IMR-90 (cell line): Measurements from ENCODE around the gene GLIS1. TPM values are rescaled to one million over a fixed set of nuclear protein-coding genes. Genes with fewer than 3 reads are reported as not detected.
A peak's percentile ranks its signal among the peaks of the same experiment; 100 is the strongest.

ENCODE experiments used
- ATAC-seq: fragments of 200-7000 bp; cut with Tn5 transposase; 2 replicates; pipeline ENCODE4 v1.9.1; 2020; ENCODE audit warnings: low read depth, mild to moderate bottlenecking, moderate library complexity
- BruUV-seq: library from RNA; stranded (reverse); fragments of 400-500 nt; replicated peaks from 2 replicates; lab custom pipeline; 2021; lab: Mats Ljungman, UMichigan
- CTCF ChIA-PET: fragments of 300-600 bp; formaldehyde crosslinking; extraction: SDS; loops from one replicate; lab custom pipeline; 2021; ENCODE audit warnings: antibody characterized with exemption; lab: Yijun Ruan, JAX
- POLR2A ChIA-PET: fragments of 300-600 bp; sonication (Branson Sonifier 250); formaldehyde crosslinking; loops from one replicate; lab custom pipeline; 2022; ENCODE audit warnings: antibody characterized with exemption; ENCODE audit not compliant: unreplicated experiment; lab: Charles Lee
- DNase-seq: peaks from one replicate; pipeline ENCODE4 v3.0.0; 2013
- H2AFZ ChIP-seq: replicated peaks from 2 replicates; pipeline ENCODE3; 2013; ENCODE audit warnings: low read length, mild to moderate bottlenecking; ENCODE audit not compliant: poor library complexity
- H2AK5ac ChIP-seq: 2 replicates; pipeline ENCODE4 v1.6.1; 2013; ENCODE audit warnings: low read depth, low read length, inconsistent platforms
- H2AK9ac ChIP-seq: replicated peaks from 2 replicates; pipeline ENCODE3; 2013; ENCODE audit warnings: mild to moderate bottlenecking, low read depth, low read length, moderate library complexity; ENCODE audit not compliant: poor library complexity
- H2BK120ac ChIP-seq: 2 replicates; pipeline ENCODE4 v1.6.1; 2013; ENCODE audit warnings: low read depth, low read length, inconsistent platforms
- H2BK15ac ChIP-seq: 3 replicates; pipeline ENCODE4 v1.6.1; 2013; ENCODE audit warnings: low read depth, low read length, inconsistent platforms
- H2BK20ac ChIP-seq: 2 replicates; pipeline ENCODE4 v1.6.1; 2013; ENCODE audit warnings: low read depth, mild to moderate bottlenecking, inconsistent platforms, low read length, moderate library complexity
- H2BK5ac ChIP-seq: 2 replicates; pipeline ENCODE4 v1.6.1; 2013; ENCODE audit warnings: mild to moderate bottlenecking, low read depth, low read length, inconsistent platforms; ENCODE audit not compliant: poor library complexity, severe bottlenecking
- H3K14ac ChIP-seq: replicated peaks from 2 replicates; pipeline ENCODE4 v1.6.1; 2013; ENCODE audit warnings: low read depth, low read length, inconsistent platforms
- H3K18ac ChIP-seq: 2 replicates; pipeline ENCODE4 v1.6.1; 2013; ENCODE audit warnings: low read depth, low read length, control low read depth
- H3K23ac ChIP-seq: 2 replicates; pipeline ENCODE4 v1.6.1; 2013; ENCODE audit warnings: low read depth, low read length, inconsistent platforms
- H3K27ac ChIP-seq: 2 replicates; pipeline ENCODE4 v1.5.1; 2013; ENCODE audit warnings: mild to moderate bottlenecking, control low read depth, low read length; ENCODE audit not compliant: insufficient read depth
- H3K27me3 ChIP-seq: 2 replicates; pipeline ENCODE4 v1.6.1; 2013; ENCODE audit warnings: low read length; ENCODE audit not compliant: control insufficient read depth, insufficient read depth
- H3K36me3 ChIP-seq: 2 replicates; pipeline ENCODE4 v1.6.1; 2013; ENCODE audit warnings: low read length, mixed read lengths; ENCODE audit not compliant: control insufficient read depth, insufficient read depth
- H3K4ac ChIP-seq: 2 replicates; pipeline ENCODE4 v1.6.1; 2013; ENCODE audit warnings: low read depth, low read length, inconsistent platforms
- H3K4me1 ChIP-seq: 2 replicates; pipeline ENCODE4 v1.6.1; 2013; ENCODE audit warnings: low read length, mixed read lengths; ENCODE audit not compliant: control insufficient read depth, insufficient read depth
- H3K4me2 ChIP-seq: 2 replicates; pipeline ENCODE4 v1.6.1; 2013; ENCODE audit warnings: low read depth, mild to moderate bottlenecking, control low read depth, low read length, moderate library complexity
- H3K4me3 ChIP-seq: 2 replicates; pipeline ENCODE4 v1.5.1; 2013; ENCODE audit warnings: low read depth, mild to moderate bottlenecking, control low read depth, low read length, moderate library complexity; ENCODE audit not compliant: insufficient read depth
- H3K56ac ChIP-seq: 2 replicates; pipeline ENCODE4 v1.6.1; 2013; ENCODE audit warnings: low read length, inconsistent platforms; ENCODE audit not compliant: insufficient read depth; ENCODE audit errors: extremely low read depth
- H3K79me1 ChIP-seq, 2 experiments: 2 replicates each; pipeline ENCODE4 v1.6.1; 2013; ENCODE audit warnings: low read length in 2 of 2, inconsistent platforms in 1 of 2, low read depth in 1 of 2
- H3K9ac ChIP-seq: 2 replicates; pipeline ENCODE4 v1.6.1; 2013; ENCODE audit warnings: low read depth, low read length, control low read depth
- H3K9me1 ChIP-seq: 2 replicates; pipeline ENCODE4 v1.6.1; 2013; ENCODE audit warnings: low read length, inconsistent platforms; ENCODE audit not compliant: insufficient read depth
- H3K9me3 ChIP-seq: 2 replicates; pipeline ENCODE4 v1.6.1; 2013; ENCODE audit warnings: low read length; ENCODE audit not compliant: control insufficient read depth, insufficient read depth
- H4K20me1 ChIP-seq: 2 replicates; pipeline ENCODE4 v1.6.1; 2013; ENCODE audit warnings: low read length, inconsistent platforms; ENCODE audit not compliant: insufficient read depth
- H4K5ac ChIP-seq: 2 replicates; pipeline ENCODE4 v1.6.1; 2013; ENCODE audit warnings: mild to moderate bottlenecking, low read depth, low read length, control low read depth
- H4K8ac ChIP-seq, 2 experiments: 2 replicates each; pipeline ENCODE4 v1.6.1; 2013; ENCODE audit warnings: low read depth in 2 of 2, low read length in 2 of 2, control low read depth in 1 of 2, inconsistent platforms in 1 of 2
- H4K91ac ChIP-seq: 2 replicates; pipeline ENCODE4 v1.6.1; 2013; ENCODE audit warnings: low read depth, low read length, inconsistent platforms; ENCODE audit not compliant: insufficient read depth
- FOS ChIP-seq: fragments of 150-350 bp; IDR thresholded peaks from 2 replicates; pipeline ENCODE4 v1.6.1; 2016; ENCODE audit warnings: low read depth, low read length
- MAZ ChIP-seq: IDR thresholded peaks from 2 replicates; pipeline ENCODE4 v1.6.1; 2012; ENCODE audit warnings: low read depth, mild to moderate bottlenecking, low read length, improper control_type of control experiment, moderate library complexity, borderline replicate concordance
- WGBS, 2 experiments: methylation state at CpG; one replicate each; pipeline versions ENCODE4 v1.1.5 to v1.1.7; 2013; ENCODE audit warnings: missing lambda C conversion rate in 2 of 2; ENCODE audit not compliant: insufficient read length in 1 of 2; ENCODE audit errors: extremely low coverage in 2 of 2; 5-methylcytosine and 5-hydroxymethylcytosine counted together
- dilution Hi-C: fragments of 300-500 bp; cut with HindIII; formaldehyde crosslinking; loops from one replicate; pipeline ENCODE4 v1.14.3; 2018; ENCODE audit warnings: low sequenced_read_pairs; ENCODE audit not compliant: unreplicated experiment
- in situ Hi-C: fragments of 300-500 bp; cut with MboI; formaldehyde crosslinking; loops from 3 replicates; pipeline ENCODE4 v1.14.3; 2019; ENCODE audit warnings: low sequenced_read_pairs, inconsistent platforms, mixed read lengths
- intact Hi-C: fragments of 100-400 bp; cut with micrococcal nuclease; formaldehyde crosslinking; loops from 2 replicates; pipeline ENCODE4 v1.10.0; 2022
- polyA plus RNA-seq, 3 experiments: library from polyadenylated mRNA; depleted of rRNA; stranded (reverse); fragments of >200 nt; gene quantifications; 2 replicates each; pipeline ENCODE4 v1.2.3, GENCODE V29; 2012; ENCODE audit warnings: low replicate concordance in 1 of 3
- total RNA-seq: library from RNA; depleted of rRNA; stranded (reverse); fragments of >200 nt; gene quantifications from 2 replicates; pipeline ENCODE4 v1.2.3, GENCODE V29; 2012

The GLIS1 gene
- total and polyA plus RNA-seq, 2 of the 4 experiments (the other 2 are of a cell fraction): 0.18 to 2.3 TPM

GRCh38 chr1:53685272-53686051 lies 53.5 kb downstream of the GLIS1 start:
- in situ Hi-C loops: no loop called here
- H2AK9ac ChIP-seq: peak overlapping the region; percentile 38
- no peaks in the 10 kb centered on the region for H3K36me3 ChIP-seq
- CTCF ChIA-PET: interaction anchor here (0.7 kb wide), 1 partner anchor 393 kb away, joined by 3 read pairs; no protein-coding TSS in a partner anchor
- H3K4ac ChIP-seq: peak overlapping the region; percentile 87
- peak overlapping the region; percentile 18 for H3K27ac ChIP-seq
- no peaks in the 10 kb centered on the region for H3K9me3 ChIP-seq
- peaks cover 0 to 55% of the 10 kb centered on the region in 2 experiments; a peak in 3 of 4 replicates for H3K79me1 ChIP-seq
- peak overlapping the region; percentile 37 to 52; a peak in 2 of 4 replicates for H4K8ac ChIP-seq
- WGBS, 2 experiments: 6% methylated on average over 19 of the region's 28 CpGs; no CpG with 5 or more reads in 1 of the 2 experiments
- H2BK20ac ChIP-seq: peak overlapping the region; percentile 84
- DNase-seq (peak; percentile 45), ATAC-seq (peak; percentile 85)
- H3K4me1 ChIP-seq: peaks cover 24% of the 10 kb centered on the region
- H3K18ac ChIP-seq: 0 out of 2 replicates have a peak overlapping the region, but pooled peaks have one; percentile 14
- peak overlapping the region; percentile 71 for H3K4me2 ChIP-seq
- H3K56ac ChIP-seq: peak overlapping the region; percentile 70
- peaks cover 24% of the 10 kb centered on the region for H3K9me1 ChIP-seq
- dilution Hi-C loops: no loop called here
- peak overlapping the region; percentile 90 for H2BK120ac ChIP-seq
- no peaks in the 10 kb centered on the region for H3K27me3 ChIP-seq
- POLR2A ChIA-PET: no interaction called here
- peak overlapping the region; percentile 29 for H2BK5ac ChIP-seq
- intact Hi-C loops: loop anchor here (5.0 kb wide), 2 partner anchors 47 to 198 kb away; no protein-coding TSS in a partner anchor
- BruUV-seq: no TSS peak
- peak overlapping the region; percentile 64 for H2AFZ ChIP-seq
- H3K4me3 ChIP-seq: no peak overlapping the region
- no peak overlapping the region; the same call in 1 of the 2 replicates for H3K9ac ChIP-seq
- peak overlapping the region; percentile 59; the same call in 2 of the 3 replicates for H2BK15ac ChIP-seq
- peak overlapping the region; percentile 87 for H3K23ac ChIP-seq
- 0 out of 2 replicates have a peak overlapping the region, but pooled peaks have one; percentile 13 for H4K5ac ChIP-seq
- peak overlapping the region; percentile 89 for H4K91ac ChIP-seq
- TF ChIP-seq FOS (0 out of 2 replicates have a peak, but pooled peaks have one; percentile 12), MAZ (no peak)
- peak overlapping the region; percentile 83; the same call in 1 of the 2 replicates for H2AK5ac ChIP-seq
- H3K14ac ChIP-seq: peak overlapping the region; percentile 67
- H4K20me1 ChIP-seq: peaks cover 31% of the 10 kb centered on the region
